Smooth muscle cell (in vitro differentiated cells): ENCODE results near the gene IER5. TPM values are rescaled to one million over a fixed set of nuclear protein-coding genes. Genes with fewer than 3 reads are reported as not detected.

Source experiments
- DNase-seq: peaks from one replicate; lab custom pipeline; 2025; ENCODE audit not compliant: unreplicated experiment; lab: John Stamatoyannopoulos, UW
- H2AFZ ChIP-seq: fragments of 200-600 bp; sonication (generic); 2 replicates; pipeline ENCODE4 v1.6.0; 2016; ENCODE audit warnings: antibody characterized with exemption, low read depth, mild to moderate bottlenecking
- H3F3A ChIP-seq: fragments of 200-600 bp; sonication (generic); 2 replicates; pipeline ENCODE4 v1.6.0; 2017; ENCODE audit warnings: antibody characterized with exemption, low read depth
- H3K27ac ChIP-seq: fragments of 200-600 bp; sonication (generic); 2 replicates; pipeline ENCODE4 v1.5.1; 2016; ENCODE audit warnings: low read depth, mild to moderate bottlenecking
- H3K27me3 ChIP-seq: fragments of 200-600 bp; sonication (generic); 2 replicates; pipeline ENCODE4 v1.6.1; 2016; ENCODE audit warnings: low read depth, mild to moderate bottlenecking
- H3K36me3 ChIP-seq: fragments of 200-600 bp; sonication (generic); 2 replicates; pipeline ENCODE4 v1.5.1; 2016; ENCODE audit warnings: low read depth
- H3K4me1 ChIP-seq: fragments of 200-600 bp; sonication (generic); 2 replicates; pipeline ENCODE4 v1.5.1; 2016; ENCODE audit warnings: low read depth
- H3K4me2 ChIP-seq: fragments of 200-600 bp; sonication (generic); 2 replicates; pipeline ENCODE4 v1.6.0; 2016; ENCODE audit warnings: mild to moderate bottlenecking
- H3K4me3 ChIP-seq: fragments of 200-600 bp; sonication (generic); 2 replicates; pipeline ENCODE4 v1.5.1; 2016; ENCODE audit warnings: mild to moderate bottlenecking
- H3K79me2 ChIP-seq: fragments of 200-600 bp; sonication (generic); 2 replicates; pipeline ENCODE4 v1.6.0; 2016; ENCODE audit warnings: low read depth, mild to moderate bottlenecking
- H3K9ac ChIP-seq: fragments of 200-600 bp; sonication (generic); 2 replicates; pipeline ENCODE4 v1.6.0; 2016; ENCODE audit warnings: low read depth
- H3K9me3 ChIP-seq: fragments of 200-600 bp; sonication (generic); replicated peaks from 2 replicates; pipeline ENCODE4 v1.5.1; 2016; ENCODE audit warnings: low read depth
- H4K20me1 ChIP-seq: fragments of 200-600 bp; sonication (generic); 2 replicates; pipeline ENCODE4 v1.6.0; 2016; ENCODE audit warnings: low read depth
- WGBS: methylation state at CpG from one replicate; pipeline ENCODE4 v1.1.7; 2016; ENCODE audit warnings: low lambda C conversion rate; 5-methylcytosine and 5-hydroxymethylcytosine counted together
- polyA plus RNA-seq: library from polyadenylated mRNA; unstranded; fragments of >200 nt; fragmentation: Nextera tagmentation; extraction: Ambion mirVana; gene quantifications from 2 replicates; pipeline ENCODE4 v1.2.1, GENCODE V29; 2016
- total RNA-seq: library from RNA; depleted of rRNA; stranded (reverse); fragments of >200 nt; gene quantifications from 2 replicates; pipeline ENCODE4 v1.2.3, GENCODE V29; 2014
- TF ChIP-seq, protein P1 (sequence below): fragments of 200-600 bp; sonication (generic); IDR thresholded peaks from 2 replicates; pipeline ENCODE4 v1.5.1; 2017; ENCODE audit warnings: borderline replicate concordance, mild to moderate bottlenecking, antibody characterized with exemption; ENCODE audit not compliant: insufficient read depth, poor library complexity, severe bottlenecking

IER5 gene
- total and polyA plus RNA-seq, 2 experiments from 2014 or later: 35.1 to 39.9 TPM

DNA sequence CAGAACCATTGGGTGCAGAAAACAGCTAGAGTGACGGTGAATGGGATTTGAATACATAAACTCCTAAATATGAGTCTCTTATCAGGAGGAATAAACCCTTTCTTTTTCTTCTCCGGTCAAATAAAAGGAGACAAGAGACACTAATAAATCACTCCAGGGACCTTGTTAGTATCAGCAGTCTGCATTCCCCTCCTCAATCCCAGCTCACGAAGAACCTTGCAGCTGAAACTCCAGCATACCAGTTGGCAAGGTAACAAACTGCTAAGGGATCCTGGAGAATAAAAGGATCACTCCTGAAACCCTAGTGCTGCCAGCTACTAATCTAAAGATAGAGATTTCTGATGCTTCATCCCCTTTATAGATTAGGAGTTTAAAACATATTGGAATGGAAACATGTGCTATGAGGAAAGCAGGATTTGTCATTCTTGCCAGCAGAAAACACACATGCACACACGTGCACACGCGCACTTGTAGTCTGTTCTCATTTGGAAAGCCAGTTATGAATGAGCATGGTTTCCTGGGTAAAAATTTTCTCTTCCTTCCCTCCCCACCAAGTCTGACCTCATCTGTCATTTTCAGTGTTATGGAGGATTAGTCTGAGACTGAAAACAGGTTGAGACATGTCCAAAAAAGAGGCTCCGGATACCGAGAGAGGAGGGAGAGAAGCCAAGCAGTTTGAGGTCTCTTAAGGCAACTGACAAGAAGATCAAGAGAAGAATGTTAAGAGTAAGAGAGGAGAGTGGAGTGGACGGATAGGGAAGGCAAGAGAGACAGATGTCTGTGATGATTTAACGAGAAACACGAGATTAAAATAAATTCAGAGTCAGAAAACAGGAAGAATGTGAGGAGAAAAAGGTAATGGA is 10.9 kb downstream of the IER5 start:
- no peaks in the 10 kb centered on the region for H3K27me3 ChIP-seq
- no peak overlapping the region for H2AFZ ChIP-seq
- 31% methylated on average over 11 of the region's 11 CpGs for WGBS
- H3K4me2 ChIP-seq: peak overlapping the region; percentile 50
- no peak overlapping the region for H3K4me3 ChIP-seq
- no peaks in the 10 kb centered on the region for H3K79me2 ChIP-seq
- peak overlapping the region; percentile 57 for H3K9ac ChIP-seq
- peaks cover 22% of the 10 kb centered on the region for H3F3A ChIP-seq
- H4K20me1 ChIP-seq: no peaks in the 10 kb centered on the region
- TF ChIP-seq, protein P1, sequence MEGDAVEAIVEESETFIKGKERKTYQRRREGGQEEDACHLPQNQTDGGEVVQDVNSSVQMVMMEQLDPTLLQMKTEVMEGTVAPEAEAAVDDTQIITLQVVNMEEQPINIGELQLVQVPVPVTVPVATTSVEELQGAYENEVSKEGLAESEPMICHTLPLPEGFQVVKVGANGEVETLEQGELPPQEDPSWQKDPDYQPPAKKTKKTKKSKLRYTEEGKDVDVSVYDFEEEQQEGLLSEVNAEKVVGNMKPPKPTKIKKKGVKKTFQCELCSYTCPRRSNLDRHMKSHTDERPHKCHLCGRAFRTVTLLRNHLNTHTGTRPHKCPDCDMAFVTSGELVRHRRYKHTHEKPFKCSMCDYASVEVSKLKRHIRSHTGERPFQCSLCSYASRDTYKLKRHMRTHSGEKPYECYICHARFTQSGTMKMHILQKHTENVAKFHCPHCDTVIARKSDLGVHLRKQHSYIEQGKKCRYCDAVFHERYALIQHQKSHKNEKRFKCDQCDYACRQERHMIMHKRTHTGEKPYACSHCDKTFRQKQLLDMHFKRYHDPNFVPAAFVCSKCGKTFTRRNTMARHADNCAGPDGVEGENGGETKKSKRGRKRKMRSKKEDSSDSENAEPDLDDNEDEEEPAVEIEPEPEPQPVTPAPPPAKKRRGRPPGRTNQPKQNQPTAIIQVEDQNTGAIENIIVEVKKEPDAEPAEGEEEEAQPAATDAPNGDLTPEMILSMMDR: no peak
- peaks cover 73% of the 10 kb centered on the region for H3K4me1 ChIP-seq
- no peak for DNase-seq
- H3K9me3 ChIP-seq: no peaks in the 10 kb centered on the region
- peak overlapping the region; percentile 90 for H3K27ac ChIP-seq
- H3K36me3 ChIP-seq: no peaks in the 10 kb centered on the region

DNA sequence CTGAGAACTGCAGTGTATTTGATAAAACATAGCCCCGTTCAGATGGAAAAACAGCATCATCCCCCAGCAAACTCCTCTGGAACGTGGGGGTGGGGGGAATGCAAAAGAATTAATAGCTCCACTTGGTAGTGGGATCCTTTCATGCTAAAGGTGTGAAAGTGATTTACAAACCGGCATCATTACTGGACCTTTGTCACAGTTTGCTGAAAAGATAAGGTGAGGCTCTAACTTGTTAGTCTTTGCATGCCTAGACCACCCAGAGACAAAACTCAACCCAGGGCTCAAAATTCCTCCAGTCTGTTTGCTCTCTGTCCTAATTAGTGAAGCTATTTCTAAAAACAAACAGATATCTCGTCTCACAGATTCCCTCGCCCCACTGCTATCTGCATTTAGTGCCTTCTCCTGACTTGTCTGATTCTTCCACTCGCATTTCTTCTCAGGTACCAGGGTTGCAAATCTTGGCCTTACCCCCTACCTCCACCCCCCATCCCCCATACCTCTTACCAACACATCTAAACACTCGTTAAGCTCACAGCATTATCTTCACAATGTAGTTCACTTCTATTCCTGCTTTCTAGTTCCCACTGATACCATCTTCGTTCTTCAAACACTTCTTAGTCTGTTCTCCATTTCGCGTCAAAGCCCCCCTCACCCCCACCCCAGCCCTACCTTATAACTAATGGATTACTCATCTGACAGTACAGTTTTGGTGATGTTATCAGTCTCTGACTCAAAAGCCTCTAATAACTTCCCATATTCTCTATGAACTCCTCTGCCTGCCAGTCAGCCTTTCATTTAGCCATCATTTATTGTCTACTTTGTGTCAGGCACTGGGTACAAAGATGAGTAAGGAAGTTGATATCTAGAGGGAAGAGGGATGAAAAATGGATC is 11.8 kb downstream of the IER5 start:
- peak overlapping the region; percentile 50 for H3K4me2 ChIP-seq
- WGBS: 2% methylated on average over 10 of the region's 10 CpGs
- peak overlapping the region; percentile 57 for H3K9ac ChIP-seq
- peak overlapping the region; percentile 90 for H3K27ac ChIP-seq
- H3K36me3 ChIP-seq: no peaks in the 10 kb centered on the region
- peaks cover 66% of the 10 kb centered on the region for H3K4me1 ChIP-seq
- H3K4me3 ChIP-seq: no peak overlapping the region
- H3K79me2 ChIP-seq: no peaks in the 10 kb centered on the region
- TF ChIP-seq, protein P1: no peak
- no peaks in the 10 kb centered on the region for H3K9me3 ChIP-seq
- peaks cover 25% of the 10 kb centered on the region for H3F3A ChIP-seq
- no peak overlapping the region for H2AFZ ChIP-seq
- no peaks in the 10 kb centered on the region for H3K27me3 ChIP-seq
- H4K20me1 ChIP-seq: no peaks in the 10 kb centered on the region
- DNase-seq: no peak

DNA sequence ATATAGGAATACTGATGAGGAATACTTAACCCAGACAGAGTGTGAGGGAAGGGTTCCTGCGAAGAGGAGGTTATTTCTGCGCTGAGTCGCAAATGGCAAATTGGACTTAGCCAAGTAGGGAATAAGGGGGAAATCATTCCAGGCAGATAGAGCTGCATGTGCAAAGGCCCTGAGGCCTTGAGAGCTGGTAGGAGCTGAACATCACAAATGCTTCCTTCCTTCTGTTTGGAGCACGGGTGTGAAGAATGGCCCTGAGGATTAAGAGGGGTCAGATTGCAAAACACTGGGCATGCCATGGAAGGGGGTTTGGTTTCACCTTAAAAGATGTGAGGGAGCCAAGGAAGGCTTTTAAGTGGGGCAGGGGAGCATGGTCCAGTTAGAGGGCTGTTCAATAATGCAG is 12.4 kb downstream of the IER5 start:
- Histone ChIP-seq H3K79me2 (no peaks in the 10 kb centered on the region), H3K4me3 (no peak overlapping the region), H3F3A (peaks cover 25% of the 10 kb centered on the region), H2AFZ (no peak overlapping the region), H3K4me2 (peak overlapping the region; percentile 50), H3K27ac (peak overlapping the region; percentile 90), H3K27me3 (no peaks in the 10 kb centered on the region), H3K9ac (peak overlapping the region; percentile 57), H3K36me3 (no peaks in the 10 kb centered on the region), H4K20me1 (no peaks in the 10 kb centered on the region), H3K9me3 (no peaks in the 10 kb centered on the region), H3K4me1 (peaks cover 64% of the 10 kb centered on the region)
- no peak for DNase-seq
- TF ChIP-seq, protein P1: no peak
- WGBS: 66% methylated on average over 4 of the region's 4 CpGs
